HG02678 (cell line): ENCODE results near the gene SLC3A2.
A peak's percentile ranks its signal among the peaks of the same experiment; 100 is the strongest.
"Not testable (repeated sequence)": the region's sequence is repeated elsewhere in the genome, so short reads cannot be mapped to it uniquely, and the experiment has no call there.

Source experiments
- ATAC-seq: cut with Tn5 transposase; IDR thresholded peaks from one replicate; pipeline ENCODE4 v1.9.1; 2021; ENCODE audit warnings: mild to moderate bottlenecking, moderate library complexity; ENCODE audit not compliant: unreplicated experiment

SLC3A2 gene

GRCh38 chr11:62880803-62881578 lies at the start of gene SLC3A2:
Gene SLC3A2 (plus strand): TSS chr11:62880896. CDS start chr11:62881024, 128 bp downstream.
- ATAC-seq: peak; percentile 72

- no peak for ATAC-seq
Observed at GRCh38 chr11:62830904-62831519, 49.7 kb upstream of the SLC3A2 start.

GRCh38 chr11:62831520-62832335 lies 49.0 kb upstream of the SLC3A2 start, which contains the start of gene STX5:
Gene STX5 (minus strand): TSS chr11:62832051. CDS start chr11:62831243, 808 bp downstream.
- ATAC-seq: peak; percentile 90

- ATAC-seq: peak; percentile 15
Observed at GRCh38 chr11:62832336-62833234, 48.1 kb upstream of the SLC3A2 start, which contains the start of gene TEX54. Gene TEX54 (minus strand): TSS chr11:62832841.

- no peak for ATAC-seq
Observed at GRCh38 chr11:62835336-62835735, 45.4 kb upstream of the SLC3A2 start.

GRCh38 chr11:62839050-62839945 lies 41.4 kb upstream of the SLC3A2 start, which contains the start of gene WDR74:
Gene WDR74 (minus strand): TSS chr11:62839590. CDS start chr11:62839570, 20 bp downstream.
- ATAC-seq: peak; percentile 45

GRCh38 chr11:62840721-62841360 lies 39.9 kb upstream of the SLC3A2 start:
- ATAC-seq: not testable (repeated sequence)

- peak; percentile 55 for ATAC-seq
Observed at GRCh38 chr11:62841361-62842170, 39.1 kb upstream of the SLC3A2 start.

GRCh38 chr11:62842171-62842741 lies 38.4 kb upstream of the SLC3A2 start:
- ATAC-seq: no peak

GRCh38 chr11:62842891-62843290 lies 37.8 kb upstream of the SLC3A2 start:
- not testable (repeated sequence) for ATAC-seq

GRCh38 chr11:62843466-62843865 lies 37.2 kb upstream of the SLC3A2 start:
- ATAC-seq: no peak

- no peak for ATAC-seq
Observed at GRCh38 chr11:62844154-62844553, 36.5 kb upstream of the SLC3A2 start.

- ATAC-seq: no peak
Observed at GRCh38 chr11:62846177-62846576, 34.5 kb upstream of the SLC3A2 start.

- ATAC-seq: no peak
Observed at GRCh38 chr11:62847767-62848314, 32.9 kb upstream of the SLC3A2 start.

GRCh38 chr11:62850911-62851806 lies 29.5 kb upstream of the SLC3A2 start:
- no peak for ATAC-seq
